COR-L47 (cell line): Measurements from ENCODE around the gene OR52E1.

ENCODE experiments used
- DNase-seq: peaks from one replicate; lab custom pipeline; 2025; lab: John Stamatoyannopoulos, UW

Gene OR52E1

GRCh38 chr11:5117588-5117987, 48.2 kb downstream of the OR52E1 start:
- no peak for DNase-seq

DNA sequence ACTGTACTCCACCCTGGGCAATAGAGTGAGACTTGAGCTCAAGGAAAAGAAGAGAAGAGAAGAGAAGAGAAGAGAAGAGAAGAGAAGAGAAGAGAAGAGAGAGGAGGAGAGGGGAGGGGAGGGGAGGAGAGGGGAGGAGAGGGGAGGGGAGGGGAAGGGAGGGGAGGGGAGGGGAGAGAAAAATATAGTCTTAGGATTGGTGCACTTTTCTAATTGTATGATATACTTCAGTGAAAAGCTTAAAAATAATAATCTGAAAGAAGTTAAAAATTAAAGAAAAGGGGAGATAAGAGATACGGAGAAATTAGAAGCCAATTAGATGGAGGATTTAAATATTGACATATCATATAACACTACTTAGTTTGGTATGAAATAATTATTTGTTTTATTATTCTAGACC, 49.5 kb downstream of the OR52E1 start:
- DNase-seq, result no peak
